Choroid plexus epithelial cell (primary cell): ENCODE measurements around the gene ARV1.
"Not testable (repeated sequence)": the region's sequence is repeated elsewhere in the genome, so short reads cannot be mapped to it uniquely, and the experiment has no call there.

Experiments used
- DNase-seq: peaks from one replicate; pipeline ENCODE4 v3.0.0-alpha.2; 2010; ENCODE audit warnings: low read depth
- H3K4me3 ChIP-seq: 2 replicates; pipeline ENCODE4 v1.5.1; 2011; ENCODE audit warnings: low read depth, mild to moderate bottlenecking, control low read depth, low read length, moderate library complexity
- CTCF ChIP-seq: conservative IDR thresholded peaks from 2 replicates; pipeline ENCODE4 v1.5.1; 2011; ENCODE audit warnings: low read depth, mild to moderate bottlenecking, control low read depth, inconsistent platforms, low read length, moderate library complexity

Gene ARV1

GRCh38 chr1:231013391-231014015 is 34.6 kb downstream of the ARV1 start:
- no peak for TF ChIP-seq CTCF
- no peak overlapping the region for H3K4me3 ChIP-seq
- no peak for DNase-seq

DNA sequence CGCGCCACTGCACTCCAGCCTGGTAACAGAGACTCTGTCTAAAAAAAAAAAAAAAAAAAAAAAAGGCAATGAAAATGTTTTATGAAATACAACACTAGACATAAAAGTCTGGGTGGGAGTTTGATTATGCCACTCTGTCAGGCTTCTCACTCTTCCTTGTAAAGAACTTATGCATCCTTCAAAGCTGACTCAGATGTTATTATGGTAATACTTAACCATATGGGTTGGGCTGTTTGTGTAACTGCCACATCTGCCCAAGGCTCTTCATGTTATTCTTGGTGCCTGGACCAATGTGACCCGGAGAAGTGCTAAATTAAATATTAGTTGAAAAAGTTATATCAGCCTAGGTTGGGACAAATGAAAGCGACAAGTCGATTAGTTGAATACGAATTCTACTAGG is 37.3 kb downstream of the ARV1 start:
- DNase-seq, result no peak
- no peak for TF ChIP-seq CTCF
- H3K4me3 ChIP-seq, result no peak overlapping the region

- H3K4me3 ChIP-seq, result no peak overlapping the region
- DNase-seq, result no peak
- TF ChIP-seq CTCF, result no peak
Observed at GRCh38 chr1:231016966-231017365, 38.1 kb downstream of the ARV1 start.

GRCh38 chr1:231019711-231020110 is 40.8 kb downstream of the ARV1 start:
- no peak for DNase-seq
- H3K4me3 ChIP-seq, result no peak overlapping the region
- no peak for TF ChIP-seq CTCF

DNA sequence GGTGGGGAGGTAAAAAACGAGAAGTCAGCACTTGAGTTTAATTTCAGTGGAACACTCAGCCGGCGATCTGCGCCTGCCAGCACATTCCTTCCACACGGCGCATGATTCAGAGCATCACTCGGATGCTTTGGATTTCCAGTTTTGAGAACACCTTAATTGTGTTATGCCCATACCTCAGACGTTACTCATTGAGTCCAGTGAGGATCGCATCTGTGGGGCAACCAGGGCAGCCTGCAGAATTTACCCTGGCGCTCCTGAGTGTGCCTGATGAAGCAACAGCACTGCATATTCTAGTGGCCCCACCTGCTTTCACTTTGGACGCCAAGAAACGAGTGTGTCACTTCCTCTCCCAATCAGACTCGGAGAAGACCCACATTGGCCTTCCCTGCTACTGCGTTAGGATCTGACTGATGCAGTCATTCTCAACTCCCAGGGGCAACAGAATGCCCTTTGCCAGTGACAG is 41.3 kb downstream of the ARV1 start:
- peak; percentile 45 for DNase-seq
- peak; percentile 34 for TF ChIP-seq CTCF
- H3K4me3 ChIP-seq, result no peak overlapping the region

- no peak for TF ChIP-seq CTCF
- H3K4me3 ChIP-seq, result no peak overlapping the region
- peak; percentile 38 for DNase-seq
Observed at GRCh38 chr1:231020816-231021215, 41.9 kb downstream of the ARV1 start.

DNA sequence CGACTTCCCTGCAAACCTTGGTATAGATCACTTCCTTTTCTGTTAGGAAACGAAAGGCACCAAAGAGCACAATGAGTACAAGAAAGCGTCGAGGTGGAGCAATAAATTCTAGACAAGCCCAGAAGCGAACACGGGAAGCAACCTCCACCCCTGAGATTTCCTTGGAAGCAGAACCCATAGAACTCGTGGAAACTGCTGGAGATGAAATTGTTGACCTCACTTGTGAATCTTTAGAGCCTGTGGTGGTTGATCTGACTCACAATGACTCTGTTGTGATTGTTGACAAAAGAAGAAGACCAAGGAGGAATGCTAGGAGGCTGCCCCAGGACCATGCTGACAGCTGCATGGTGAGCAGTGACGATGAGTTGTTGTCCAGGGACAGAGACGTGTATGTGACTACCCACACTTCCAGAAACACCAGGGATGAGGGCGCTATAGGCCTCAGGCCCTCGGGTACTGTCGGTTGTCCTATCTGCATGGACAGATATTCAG is 42.7 kb downstream of the ARV1 start:
- no peak for TF ChIP-seq CTCF
- peak; percentile 23 for DNase-seq

GRCh38 chr1:231022543-231022942 is 43.6 kb downstream of the ARV1 start:
- not testable (repeated sequence) for H3K4me3 ChIP-seq, DNase-seq

More for the DNA sequence above, 42.7 kb downstream of the ARV1 start:
- H3K4me3 ChIP-seq, result no peak overlapping the region
